GM12874 (cell line): ENCODE data around the gene DDX24.

ENCODE experiments used
- CTCF ChIP-seq: IDR thresholded peaks from 2 replicates; pipeline ENCODE4 v1.5.1; 2011; ENCODE audit warnings: low read depth, mild to moderate bottlenecking, control low read depth, low read length, moderate library complexity; ENCODE audit not compliant: insufficient read depth

The DDX24 gene

DNA sequence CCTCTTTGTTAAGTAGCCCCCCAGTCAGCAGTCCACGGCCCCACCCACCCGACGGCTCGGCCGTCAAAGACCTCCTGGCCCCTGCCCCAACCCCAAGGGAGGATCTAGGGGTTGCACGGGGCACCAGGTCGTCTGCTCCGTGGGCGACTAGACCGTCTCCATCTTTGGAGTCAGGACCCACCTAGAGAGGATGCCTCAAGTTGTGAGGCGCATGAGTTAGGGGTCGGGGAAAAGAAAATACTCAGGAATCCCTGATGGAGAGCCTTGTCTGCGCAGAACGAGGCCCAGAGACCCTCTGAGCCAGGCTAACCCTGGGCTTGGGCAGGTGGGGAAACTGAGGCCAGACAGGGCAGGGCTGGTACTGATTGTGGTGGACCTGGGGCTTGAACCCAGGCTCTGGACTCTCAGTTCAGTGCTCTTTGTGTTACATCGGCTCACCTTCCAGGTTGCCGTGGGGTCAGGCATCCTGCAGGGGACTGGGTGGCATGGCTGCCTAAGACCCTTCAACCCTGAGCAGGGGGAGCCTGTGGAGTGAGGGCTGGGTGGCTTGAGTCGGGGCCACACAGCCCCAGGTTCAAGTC, 54.0 kb downstream of the DDX24 start:
- no peak for TF ChIP-seq CTCF

DNA sequence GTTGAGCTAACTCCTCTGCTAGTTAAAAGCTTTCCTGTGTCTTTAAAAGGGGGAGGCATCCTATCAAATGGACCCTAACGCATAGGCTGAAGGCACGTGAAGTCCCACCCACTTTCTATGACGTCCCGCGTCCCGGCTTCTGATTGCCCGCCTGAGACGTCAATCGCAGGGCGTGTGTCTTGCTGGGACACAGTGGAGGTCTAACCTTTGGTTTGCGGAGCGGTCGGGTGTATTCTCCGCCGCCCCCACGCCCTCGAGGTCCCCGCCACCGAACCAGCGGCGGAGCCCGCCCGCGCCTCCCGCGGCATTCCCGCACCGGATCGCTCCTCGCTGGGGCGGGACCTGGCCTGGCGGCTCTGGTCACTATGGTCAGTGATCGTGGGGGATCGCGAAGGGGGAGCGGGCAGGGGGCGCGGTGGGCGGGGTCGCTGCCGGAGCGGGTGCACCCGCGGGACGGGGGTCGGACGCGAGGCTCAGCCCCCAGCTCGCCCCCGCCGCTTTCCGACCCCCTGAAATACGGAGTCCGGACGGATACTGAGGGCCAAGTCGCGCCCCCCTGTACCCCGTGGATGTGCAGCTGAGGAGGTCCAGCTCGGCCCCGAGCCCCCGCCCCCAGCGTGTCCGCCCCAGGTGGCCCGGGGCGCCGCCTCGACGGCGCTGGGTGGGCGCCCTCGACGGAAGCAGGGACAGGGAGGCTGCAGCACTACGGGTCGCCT, 54.7 kb downstream of the DDX24 start, which contains the start of gene OTUB2:
TSS of gene OTUB2 (plus strand) at position 168 of the 716 bp plus-strand sequence. CDS start at position 366, 198 bp downstream.
- no peak for TF ChIP-seq CTCF

- no peak for TF ChIP-seq CTCF
Observed at GRCh38 chr14:94025720-94026119, 55.3 kb downstream of the DDX24 start.

DNA sequence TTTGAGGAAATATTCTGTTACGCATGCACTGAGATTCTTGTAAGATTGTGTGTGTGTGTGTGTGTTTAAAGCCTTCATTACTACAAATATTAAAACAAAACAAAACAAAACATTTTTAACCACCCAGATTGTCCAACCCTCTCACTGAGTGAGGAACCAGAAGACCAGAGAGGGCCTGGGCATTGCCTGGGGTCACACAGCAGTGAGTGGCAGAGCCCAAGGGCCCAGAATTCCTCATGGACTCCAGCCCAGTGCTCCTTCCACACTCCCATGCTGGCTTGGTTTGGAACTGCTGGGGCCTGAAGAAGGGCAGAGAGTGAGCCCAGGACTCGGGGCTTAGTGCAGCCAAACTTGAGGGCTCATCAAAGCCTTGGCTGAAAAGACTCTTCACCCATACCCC, 56.5 kb downstream of the DDX24 start:
- no peak for TF ChIP-seq CTCF

DNA sequence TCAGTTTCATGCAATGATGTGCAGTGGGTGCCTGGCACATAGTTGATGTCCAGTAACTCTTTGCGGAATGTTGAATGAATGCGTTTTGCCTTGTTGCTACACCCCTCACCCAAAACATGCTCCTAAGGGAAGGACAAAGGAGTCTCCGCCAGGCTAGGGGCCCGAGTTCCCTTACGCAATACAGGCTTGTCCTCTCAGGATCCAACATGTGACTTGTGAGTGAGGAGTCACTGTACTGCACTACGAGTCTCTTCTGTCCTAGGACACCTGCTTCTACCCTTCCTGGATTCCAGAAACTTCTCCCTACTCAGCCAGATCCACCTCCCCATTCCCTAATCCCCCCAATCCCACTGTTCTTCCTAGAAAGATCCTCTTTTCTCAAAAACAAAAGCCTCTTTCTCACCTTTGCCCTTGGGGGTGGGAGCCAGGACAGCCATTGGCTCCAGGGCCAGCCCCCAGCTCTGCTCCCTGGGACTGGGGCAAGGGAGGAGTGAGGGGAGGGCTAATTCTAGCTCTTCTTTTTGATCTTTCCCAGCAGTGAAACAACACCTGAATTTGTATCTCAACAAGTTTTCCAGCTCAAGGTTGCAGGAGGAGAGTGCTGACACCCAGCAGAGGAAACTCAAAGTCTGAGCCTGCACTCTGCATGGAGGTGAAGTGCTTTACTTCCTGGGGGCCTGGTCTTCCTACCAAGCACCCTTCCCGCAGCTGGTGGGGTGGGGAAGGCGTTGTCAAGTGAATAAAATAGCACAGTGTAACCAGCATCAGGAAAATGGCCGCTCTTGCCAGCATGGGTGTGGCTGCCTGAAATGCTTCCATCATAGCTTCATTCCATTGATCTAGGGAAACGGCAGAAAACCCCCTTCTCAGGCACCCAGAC, 58.2 kb downstream of the DDX24 start:
- no peak for TF ChIP-seq CTCF

GRCh38 chr14:94021416-94022157, 59.4 kb downstream of the DDX24 start:
- no peak for TF ChIP-seq CTCF
